ENCODE measurements around the gene IL15RA. TPM values are rescaled to one million over a fixed set of nuclear protein-coding genes. Genes with fewer than 3 reads are reported as not detected.

IL15RA gene
- total and polyA plus RNA-seq, 2 of the 8 experiments (the other 6 are each of a cell fraction or from before 2014, with no cell fraction given), result 1.3 to 1.4 TPM

- TF ChIP-seq CHD7 (IDR thresholded peaks at IDR 0.05; ENCODE audit: insufficient replicate concordance, low read length) (no peak), EP300 (IDR thresholded peaks at IDR 0.05; ENCODE audit: borderline replicate concordance in 1 of 2, low read depth in 2 of 2, low read length in 2 of 2) (no peak), USF2 (IDR thresholded peaks at IDR 0.05; ENCODE audit: low read length) (no peak), CEBPB (IDR thresholded peaks at IDR 0.05; ENCODE audit: low read depth, low read length) (no peak), RAD21 (IDR thresholded peaks at IDR 0.05 in 1 of 2, conservative IDR thresholded peaks at IDR 0.05 in 1 of 2; ENCODE audit: low read depth in 2 of 2, low read length in 2 of 2) (no peak), KDM4A (IDR thresholded peaks at IDR 0.05; ENCODE audit: low read depth, low read length, severe bottlenecking) (no peak), TBP (IDR thresholded peaks at IDR 0.05; ENCODE audit: low read depth, low read length) (no peak), RNF2 (IDR thresholded peaks at IDR 0.05; ENCODE audit: borderline replicate concordance, low read depth, low read length, missing control alignments, poor library complexity, severe bottlenecking) (no peak), RBBP5 (IDR thresholded peaks at IDR 0.05; ENCODE audit: borderline replicate concordance, low read depth, low read length) (no peak), KDM5A (IDR thresholded peaks at IDR 0.05; ENCODE audit: low read length) (no peak)
Measured at GRCh38 chr10:5945190-5945509, 32.2 kb downstream of the IL15RA start (continued).
